HL-60 (cell line): ENCODE data around the gene AKAP8L.
"Not testable (repeated sequence)": the region's sequence is repeated elsewhere in the genome, so short reads cannot be mapped to it uniquely, and the experiment has no call there.

Experiments
- GABPA ChIP-seq: IDR thresholded peaks from 2 replicates; pipeline ENCODE4 v1.6.1; 2012; ENCODE audit warnings: low read depth
- POLR2AphosphoS5 ChIP-seq: IDR thresholded peaks from 2 replicates; pipeline ENCODE4 v1.6.1; 2012; ENCODE audit warnings: low read depth
- SPI1 ChIP-seq: IDR thresholded peaks from 2 replicates; pipeline ENCODE4 v1.6.1; 2012; ENCODE audit warnings: low read depth, mild to moderate bottlenecking, borderline replicate concordance
- TF ChIP-seq, protein P1 (sequence below): IDR thresholded peaks from one replicate; pipeline ENCODE4 v1.5.1; 2011; ENCODE audit warnings: low read length, control low read depth, inconsistent platforms; ENCODE audit not compliant: insufficient read depth
- TF ChIP-seq, protein P2 (sequence below): IDR thresholded peaks from 2 replicates; pipeline ENCODE4 v1.6.1; 2012; ENCODE audit warnings: low read depth; ENCODE audit not compliant: insufficient replicate concordance

DNA sequence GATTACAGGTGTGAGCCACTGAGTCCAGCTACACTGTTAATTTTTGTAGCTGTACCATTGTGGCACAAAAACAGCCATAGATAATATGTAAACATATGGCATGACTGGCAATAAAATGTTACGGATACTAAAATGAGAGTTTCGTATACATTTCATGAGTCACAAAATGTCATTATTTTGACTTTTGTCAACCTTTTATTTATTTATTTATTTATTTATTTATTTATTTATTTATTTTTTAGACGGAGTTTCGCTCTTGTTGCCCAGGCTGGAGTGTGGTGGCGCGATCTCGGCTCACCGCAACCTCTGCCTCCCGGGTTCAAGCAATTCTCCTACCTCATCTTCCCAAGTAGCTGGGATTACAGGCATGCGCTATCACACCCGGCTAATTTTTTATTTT, 77.5 kb downstream of the AKAP8L start:
- TF ChIP-seq, protein P1, sequence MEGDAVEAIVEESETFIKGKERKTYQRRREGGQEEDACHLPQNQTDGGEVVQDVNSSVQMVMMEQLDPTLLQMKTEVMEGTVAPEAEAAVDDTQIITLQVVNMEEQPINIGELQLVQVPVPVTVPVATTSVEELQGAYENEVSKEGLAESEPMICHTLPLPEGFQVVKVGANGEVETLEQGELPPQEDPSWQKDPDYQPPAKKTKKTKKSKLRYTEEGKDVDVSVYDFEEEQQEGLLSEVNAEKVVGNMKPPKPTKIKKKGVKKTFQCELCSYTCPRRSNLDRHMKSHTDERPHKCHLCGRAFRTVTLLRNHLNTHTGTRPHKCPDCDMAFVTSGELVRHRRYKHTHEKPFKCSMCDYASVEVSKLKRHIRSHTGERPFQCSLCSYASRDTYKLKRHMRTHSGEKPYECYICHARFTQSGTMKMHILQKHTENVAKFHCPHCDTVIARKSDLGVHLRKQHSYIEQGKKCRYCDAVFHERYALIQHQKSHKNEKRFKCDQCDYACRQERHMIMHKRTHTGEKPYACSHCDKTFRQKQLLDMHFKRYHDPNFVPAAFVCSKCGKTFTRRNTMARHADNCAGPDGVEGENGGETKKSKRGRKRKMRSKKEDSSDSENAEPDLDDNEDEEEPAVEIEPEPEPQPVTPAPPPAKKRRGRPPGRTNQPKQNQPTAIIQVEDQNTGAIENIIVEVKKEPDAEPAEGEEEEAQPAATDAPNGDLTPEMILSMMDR = not testable (repeated sequence)
- not testable (repeated sequence) for TF ChIP-seq GABPA, POLR2AphosphoS5, SPI1
- TF ChIP-seq, protein P2, sequence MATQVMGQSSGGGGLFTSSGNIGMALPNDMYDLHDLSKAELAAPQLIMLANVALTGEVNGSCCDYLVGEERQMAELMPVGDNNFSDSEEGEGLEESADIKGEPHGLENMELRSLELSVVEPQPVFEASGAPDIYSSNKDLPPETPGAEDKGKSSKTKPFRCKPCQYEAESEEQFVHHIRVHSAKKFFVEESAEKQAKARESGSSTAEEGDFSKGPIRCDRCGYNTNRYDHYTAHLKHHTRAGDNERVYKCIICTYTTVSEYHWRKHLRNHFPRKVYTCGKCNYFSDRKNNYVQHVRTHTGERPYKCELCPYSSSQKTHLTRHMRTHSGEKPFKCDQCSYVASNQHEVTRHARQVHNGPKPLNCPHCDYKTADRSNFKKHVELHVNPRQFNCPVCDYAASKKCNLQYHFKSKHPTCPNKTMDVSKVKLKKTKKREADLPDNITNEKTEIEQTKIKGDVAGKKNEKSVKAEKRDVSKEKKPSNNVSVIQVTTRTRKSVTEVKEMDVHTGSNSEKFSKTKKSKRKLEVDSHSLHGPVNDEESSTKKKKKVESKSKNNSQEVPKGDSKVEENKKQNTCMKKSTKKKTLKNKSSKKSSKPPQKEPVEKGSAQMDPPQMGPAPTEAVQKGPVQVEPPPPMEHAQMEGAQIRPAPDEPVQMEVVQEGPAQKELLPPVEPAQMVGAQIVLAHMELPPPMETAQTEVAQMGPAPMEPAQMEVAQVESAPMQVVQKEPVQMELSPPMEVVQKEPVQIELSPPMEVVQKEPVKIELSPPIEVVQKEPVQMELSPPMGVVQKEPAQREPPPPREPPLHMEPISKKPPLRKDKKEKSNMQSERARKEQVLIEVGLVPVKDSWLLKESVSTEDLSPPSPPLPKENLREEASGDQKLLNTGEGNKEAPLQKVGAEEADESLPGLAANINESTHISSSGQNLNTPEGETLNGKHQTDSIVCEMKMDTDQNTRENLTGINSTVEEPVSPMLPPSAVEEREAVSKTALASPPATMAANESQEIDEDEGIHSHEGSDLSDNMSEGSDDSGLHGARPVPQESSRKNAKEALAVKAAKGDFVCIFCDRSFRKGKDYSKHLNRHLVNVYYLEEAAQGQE = not testable (repeated sequence)
